Activated CD8-positive, alpha-beta T cell treated with anti-CD3 and anti-CD28 coated beads for 36 hours (primary cell): ENCODE measurements around the gene SCAF4. TPM values are rescaled to one million over a fixed set of nuclear protein-coding genes. Genes with fewer than 3 reads are reported as not detected.

ENCODE experiments used
- ATAC-seq: fragments of 200-7000 bp; cut with Tn5 transposase; one replicate; pipeline ENCODE4 v1.10.0; 2021; ENCODE audit warnings: mild to moderate bottlenecking, moderate library complexity
- CTCF ChIA-PET: fragments of 350-600 bp; sonication (Branson Sonifier 250); formaldehyde crosslinking; loops from one replicate; lab custom pipeline; 2021; ENCODE audit warnings: antibody characterized with exemption; lab: Charles Lee
- POLR2A ChIA-PET: fragments of 350-600 bp; sonication (Branson Sonifier 250); formaldehyde crosslinking; loops from one replicate; lab custom pipeline; 2021; ENCODE audit warnings: antibody characterized with exemption; lab: Charles Lee
- DNase-seq: peaks from one replicate; pipeline ENCODE4 v3.0.0-alpha.2; 2020
- H3K27ac Mint-ChIP-seq: one replicate; pipeline ENCODE4 v1.8.0; 2021; ENCODE audit warnings: mild to moderate bottlenecking, mixed read lengths
- H3K27me3 Mint-ChIP-seq: one replicate; pipeline ENCODE4 v1.8.0; 2021; ENCODE audit warnings: mixed read lengths
- H3K36me3 Mint-ChIP-seq: one replicate; pipeline ENCODE4 v1.8.0; 2021; ENCODE audit warnings: low read depth, mixed read lengths
- H3K4me1 Mint-ChIP-seq: one replicate; pipeline ENCODE4 v1.8.0; 2021; ENCODE audit warnings: low read depth, mixed read lengths
- H3K4me3 Mint-ChIP-seq: one replicate; pipeline ENCODE4 v1.8.0; 2021; ENCODE audit warnings: mild to moderate bottlenecking, moderate library complexity, mixed read lengths
- H3K9me3 Mint-ChIP-seq: one replicate; pipeline ENCODE4 v1.8.0; 2021; ENCODE audit warnings: mixed read lengths
- intact Hi-C: fragments of 100-400 bp; cut with micrococcal nuclease; formaldehyde crosslinking; loops from one replicate; pipeline ENCODE4 v1.10.0; 2022
- total RNA-seq, 2 experiments: library from RNA; stranded (reverse); gene quantifications; one replicate each; pipeline ENCODE4 v1.2.3, GENCODE V29; 2021
- TF ChIP-seq, protein P1 (sequence below): fragments of 200-600 bp; IDR thresholded peaks from one replicate; pipeline ENCODE4 v1.8.0; 2022; ENCODE audit warnings: antibody characterized with exemption, mild to moderate bottlenecking

Gene SCAF4
- total RNA-seq, 2 experiments from 2014 or later, result 48.6 to 49.3 TPM

- Mint-ChIP-seq H3K36me3 (peaks cover 26% of the 10 kb centered on the region), H3K27me3 (no peaks in the 10 kb centered on the region), H3K9me3 (no peaks in the 10 kb centered on the region), H3K4me3 (no peak overlapping the region), H3K4me1 (peaks cover 51% of the 10 kb centered on the region), H3K27ac (no peak overlapping the region)
- CTCF ChIA-PET, result no interaction called here
- intact Hi-C loops, result no loop called here
- TF ChIP-seq, protein P1, sequence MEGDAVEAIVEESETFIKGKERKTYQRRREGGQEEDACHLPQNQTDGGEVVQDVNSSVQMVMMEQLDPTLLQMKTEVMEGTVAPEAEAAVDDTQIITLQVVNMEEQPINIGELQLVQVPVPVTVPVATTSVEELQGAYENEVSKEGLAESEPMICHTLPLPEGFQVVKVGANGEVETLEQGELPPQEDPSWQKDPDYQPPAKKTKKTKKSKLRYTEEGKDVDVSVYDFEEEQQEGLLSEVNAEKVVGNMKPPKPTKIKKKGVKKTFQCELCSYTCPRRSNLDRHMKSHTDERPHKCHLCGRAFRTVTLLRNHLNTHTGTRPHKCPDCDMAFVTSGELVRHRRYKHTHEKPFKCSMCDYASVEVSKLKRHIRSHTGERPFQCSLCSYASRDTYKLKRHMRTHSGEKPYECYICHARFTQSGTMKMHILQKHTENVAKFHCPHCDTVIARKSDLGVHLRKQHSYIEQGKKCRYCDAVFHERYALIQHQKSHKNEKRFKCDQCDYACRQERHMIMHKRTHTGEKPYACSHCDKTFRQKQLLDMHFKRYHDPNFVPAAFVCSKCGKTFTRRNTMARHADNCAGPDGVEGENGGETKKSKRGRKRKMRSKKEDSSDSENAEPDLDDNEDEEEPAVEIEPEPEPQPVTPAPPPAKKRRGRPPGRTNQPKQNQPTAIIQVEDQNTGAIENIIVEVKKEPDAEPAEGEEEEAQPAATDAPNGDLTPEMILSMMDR, result no peak
- POLR2A ChIA-PET, result no interaction called here
- ATAC-seq (no peak), DNase-seq (no peak)
Measured at GRCh38 chr21:31724552-31724951, 7.4 kb downstream of the SCAF4 start.

GRCh38 chr21:31721381-31721780 lies 10.5 kb downstream of the SCAF4 start:
- no peak overlapping the region for H3K4me3 Mint-ChIP-seq
- ChIA-PET CTCF (no interaction called here), POLR2A (no interaction called here)
- H3K36me3 Mint-ChIP-seq, result peaks cover 25% of the 10 kb centered on the region
- intact Hi-C loops, result no loop called here
- ATAC-seq (no peak), DNase-seq (no peak)
- H3K9me3 Mint-ChIP-seq, result no peaks in the 10 kb centered on the region
- no peak overlapping the region for H3K27ac Mint-ChIP-seq
- H3K27me3 Mint-ChIP-seq, result no peaks in the 10 kb centered on the region
- TF ChIP-seq, protein P1, result no peak
- H3K4me1 Mint-ChIP-seq, result peaks cover 62% of the 10 kb centered on the region

- H3K9me3 Mint-ChIP-seq, result no peaks in the 10 kb centered on the region
- peaks cover 25% of the 10 kb centered on the region for H3K36me3 Mint-ChIP-seq
- CTCF ChIA-PET, result no interaction called here
- H3K4me1 Mint-ChIP-seq, result peaks cover 69% of the 10 kb centered on the region
- ATAC-seq (no peak), DNase-seq (no peak)
- no peaks in the 10 kb centered on the region for H3K27me3 Mint-ChIP-seq
- intact Hi-C loops, result no loop called here
- H3K27ac Mint-ChIP-seq, result no peak overlapping the region
- no peak overlapping the region for H3K4me3 Mint-ChIP-seq
- TF ChIP-seq, protein P1, result no peak
- POLR2A ChIA-PET, result no interaction called here
Measured at GRCh38 chr21:31720739-31721138, 11.2 kb downstream of the SCAF4 start.

DNA sequence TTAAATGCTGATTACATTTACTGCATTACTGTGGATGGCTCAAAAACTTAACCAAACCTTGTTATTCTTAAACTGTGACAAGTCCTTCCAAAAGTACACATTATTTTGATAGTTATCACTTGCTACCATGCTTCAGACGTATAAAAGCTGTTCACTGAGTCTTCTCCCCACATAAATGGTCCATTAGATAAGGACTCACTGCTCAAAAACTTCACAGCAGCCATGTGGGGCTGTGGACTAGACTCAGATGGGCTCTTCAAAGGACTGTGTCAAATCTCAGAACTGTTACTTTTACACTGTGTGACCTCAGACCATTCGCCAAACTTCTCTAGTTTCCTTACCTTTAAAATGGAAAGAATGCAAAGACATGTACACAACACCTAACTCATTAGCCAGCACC lies 11.6 kb downstream of the SCAF4 start:
- DNase-seq, result no peak
- Mint-ChIP-seq H3K9me3 (no peaks in the 10 kb centered on the region), H3K4me3 (no peak overlapping the region), H3K27me3 (no peaks in the 10 kb centered on the region), H3K36me3 (peaks cover 24% of the 10 kb centered on the region), H3K4me1 (peaks cover 69% of the 10 kb centered on the region), H3K27ac (no peak overlapping the region)
- ChIA-PET CTCF (no interaction called here), POLR2A (interaction anchor here (1.0 kb wide), 1 partner anchor 11 kb away, joined by 3 read pairs; no protein-coding TSS in a partner anchor)
- ATAC-seq, result peak; percentile 61
- TF ChIP-seq, protein P1, result no peak
- intact Hi-C loops, result no loop called here

GRCh38 chr21:31716106-31716505 lies 15.8 kb downstream of the SCAF4 start:
- ATAC-seq (no peak), DNase-seq (no peak)
- Mint-ChIP-seq H3K9me3 (no peaks in the 10 kb centered on the region), H3K36me3 (peaks cover 8% of the 10 kb centered on the region), H3K27me3 (no peaks in the 10 kb centered on the region), H3K4me3 (no peak overlapping the region), H3K27ac (no peak overlapping the region), H3K4me1 (peaks cover 72% of the 10 kb centered on the region)
- TF ChIP-seq, protein P1, result no peak
- intact Hi-C loops, result no loop called here
- ChIA-PET POLR2A (no interaction called here), CTCF (interaction anchor here (1.1 kb wide), 1 partner anchor 11 kb away, joined by 4 read pairs; no protein-coding TSS in a partner anchor)
